Muscle layer of colon (tissue), 2 donors: ENCODE data around the gene ITPRID2.

Source experiments
- H3K27ac ChIP-seq: one replicate; pipeline ENCODE4 v1.7.0; 2013; ENCODE audit warnings: low read depth, mild to moderate bottlenecking, low read length, moderate library complexity
- H3K27me3 ChIP-seq, 2 donors: one replicate each; pipeline ENCODE4 v1.7.0; 2013; ENCODE audit warnings: low read length in 2 of 2, mild to moderate bottlenecking in 2 of 2; ENCODE audit not compliant: insufficient read depth in 2 of 2, control insufficient read depth in 1 of 2
- H3K36me3 ChIP-seq: one replicate; pipeline ENCODE4 v1.7.0; 2013; ENCODE audit warnings: mild to moderate bottlenecking, low read length; ENCODE audit not compliant: insufficient read depth
- H3K4me1 ChIP-seq: one replicate; pipeline ENCODE4 v1.7.0; 2013; ENCODE audit warnings: mild to moderate bottlenecking, low read length; ENCODE audit not compliant: insufficient read depth
- H3K4me3 ChIP-seq, 2 donors: one replicate each; pipeline ENCODE4 v1.7.0; 2013; ENCODE audit warnings: low read length in 2 of 2, low read depth in 1 of 2, mild to moderate bottlenecking in 1 of 2, moderate library complexity in 1 of 2
- H3K9ac ChIP-seq: one replicate; pipeline ENCODE4 v1.7.0; 2013; ENCODE audit warnings: low read length
- H3K9me3 ChIP-seq: one replicate; pipeline ENCODE4 v1.7.0; 2013; ENCODE audit warnings: mild to moderate bottlenecking, low read length
- donor health status: abdominal sarcoma.
- donor health status: Adenocarcinoma of cecum.

Gene ITPRID2

GRCh38 chr2:181900007-181900651 is 8.6 kb downstream of the ITPRID2 start:
- H3K4me1 ChIP-seq: peaks cover 16% of the 10 kb centered on the region
- peaks cover 32% of the 10 kb centered on the region for H3K36me3 ChIP-seq
- H3K27ac ChIP-seq: no peak overlapping the region

GRCh38 chr2:181902625-181903024 is 11.1 kb downstream of the ITPRID2 start:
- H3K27ac ChIP-seq: no peak overlapping the region
- H3K9me3 ChIP-seq: no peaks in the 10 kb centered on the region
- no peaks in the 10 kb centered on the region for H3K27me3 ChIP-seq
- H3K4me1 ChIP-seq: no peaks in the 10 kb centered on the region
- H3K9ac ChIP-seq: no peak overlapping the region
- no peak overlapping the region for H3K4me3 ChIP-seq
- H3K36me3 ChIP-seq: peaks cover 34% of the 10 kb centered on the region

More at GRCh38 chr2:181900007-181900651, 8.6 kb downstream of the ITPRID2 start:
- Histone ChIP-seq H3K27me3 (no peaks in the 10 kb centered on the region), H3K9me3 (no peaks in the 10 kb centered on the region), H3K9ac (no peak overlapping the region), H3K4me3 (no peak overlapping the region)

GRCh38 chr2:181904022-181904632 is 12.6 kb downstream of the ITPRID2 start:
- Histone ChIP-seq H3K9me3 (no peaks in the 10 kb centered on the region), H3K27me3 (no peaks in the 10 kb centered on the region), H3K9ac (no peak overlapping the region), H3K27ac (no peak overlapping the region), H3K36me3 (peaks cover 34% of the 10 kb centered on the region), H3K4me3 (no peak overlapping the region), H3K4me1 (no peaks in the 10 kb centered on the region)

GRCh38 chr2:181907057-181907456 is 15.5 kb downstream of the ITPRID2 start:
- Histone ChIP-seq H3K9ac (no peak overlapping the region), H3K9me3 (no peaks in the 10 kb centered on the region), H3K4me3 (no peak overlapping the region), H3K4me1 (no peaks in the 10 kb centered on the region), H3K27me3 (no peaks in the 10 kb centered on the region), H3K36me3 (peaks cover 21% of the 10 kb centered on the region), H3K27ac (no peak overlapping the region)

GRCh38 chr2:181907635-181908034 is 16.1 kb downstream of the ITPRID2 start:
- Histone ChIP-seq H3K27me3 (no peaks in the 10 kb centered on the region), H3K9me3 (no peaks in the 10 kb centered on the region), H3K36me3 (peaks cover 17% of the 10 kb centered on the region), H3K4me3 (no peak overlapping the region), H3K4me1 (no peaks in the 10 kb centered on the region), H3K27ac (no peak overlapping the region), H3K9ac (no peak overlapping the region)

GRCh38 chr2:181910028-181910831 is 18.7 kb downstream of the ITPRID2 start:
- no peak overlapping the region for H3K4me3 ChIP-seq
- no peak overlapping the region for H3K27ac ChIP-seq
- no peaks in the 10 kb centered on the region for H3K4me1 ChIP-seq
- H3K27me3 ChIP-seq: no peaks in the 10 kb centered on the region
- no peak overlapping the region for H3K9ac ChIP-seq
- no peaks in the 10 kb centered on the region for H3K9me3 ChIP-seq
- H3K36me3 ChIP-seq: peaks cover 18% of the 10 kb centered on the region

- no peak overlapping the region for H3K4me3 ChIP-seq
- peaks cover 30% of the 10 kb centered on the region for H3K36me3 ChIP-seq
- no peaks in the 10 kb centered on the region for H3K9me3 ChIP-seq
- no peak overlapping the region for H3K27ac ChIP-seq
- H3K27me3 ChIP-seq: no peaks in the 10 kb centered on the region
- no peak overlapping the region for H3K9ac ChIP-seq
- H3K4me1 ChIP-seq: no peaks in the 10 kb centered on the region
Measured at GRCh38 chr2:181911830-181912229, 20.3 kb downstream of the ITPRID2 start.

GRCh38 chr2:181915102-181915501 is 23.6 kb downstream of the ITPRID2 start:
- H3K36me3 ChIP-seq: peaks cover 39% of the 10 kb centered on the region
- H3K4me1 ChIP-seq: no peaks in the 10 kb centered on the region
- no peak overlapping the region for H3K9ac ChIP-seq
- H3K27ac ChIP-seq: no peak overlapping the region
- no peaks in the 10 kb centered on the region for H3K27me3 ChIP-seq
- H3K4me3 ChIP-seq: no peak overlapping the region
- no peaks in the 10 kb centered on the region for H3K9me3 ChIP-seq

- Histone ChIP-seq H3K4me1 (no peaks in the 10 kb centered on the region), H3K9me3 (no peaks in the 10 kb centered on the region), H3K36me3 (peaks cover 35% of the 10 kb centered on the region), H3K4me3 (no peak overlapping the region), H3K9ac (no peak overlapping the region), H3K27ac (no peak overlapping the region), H3K27me3 (no peaks in the 10 kb centered on the region)
Measured at GRCh38 chr2:181916726-181917718, 25.5 kb downstream of the ITPRID2 start.

- no peak overlapping the region for H3K4me3 ChIP-seq
- H3K9ac ChIP-seq: no peak overlapping the region
- H3K27me3 ChIP-seq: no peaks in the 10 kb centered on the region
- H3K4me1 ChIP-seq: no peaks in the 10 kb centered on the region
- no peaks in the 10 kb centered on the region for H3K9me3 ChIP-seq
- H3K36me3 ChIP-seq: peaks cover 46% of the 10 kb centered on the region
- H3K27ac ChIP-seq: no peak overlapping the region
Measured at GRCh38 chr2:181918188-181918587, 26.7 kb downstream of the ITPRID2 start.

GRCh38 chr2:181923121-181923520 is 31.6 kb downstream of the ITPRID2 start:
- Histone ChIP-seq H3K4me3 (no peak overlapping the region), H3K27ac (no peak overlapping the region), H3K9me3 (no peaks in the 10 kb centered on the region), H3K4me1 (no peaks in the 10 kb centered on the region), H3K9ac (no peak overlapping the region), H3K27me3 (no peaks in the 10 kb centered on the region), H3K36me3 (peaks cover 36% of the 10 kb centered on the region)
